Suppressor macrophage (primary cell): Measurements from ENCODE around the gene NLRP9.

Experiments used
- DNase-seq, 4 experiments: peaks; one replicate each; pipeline ENCODE4 v3.0.0-alpha.2; 2020 to 2022

The NLRP9 gene

DNA sequence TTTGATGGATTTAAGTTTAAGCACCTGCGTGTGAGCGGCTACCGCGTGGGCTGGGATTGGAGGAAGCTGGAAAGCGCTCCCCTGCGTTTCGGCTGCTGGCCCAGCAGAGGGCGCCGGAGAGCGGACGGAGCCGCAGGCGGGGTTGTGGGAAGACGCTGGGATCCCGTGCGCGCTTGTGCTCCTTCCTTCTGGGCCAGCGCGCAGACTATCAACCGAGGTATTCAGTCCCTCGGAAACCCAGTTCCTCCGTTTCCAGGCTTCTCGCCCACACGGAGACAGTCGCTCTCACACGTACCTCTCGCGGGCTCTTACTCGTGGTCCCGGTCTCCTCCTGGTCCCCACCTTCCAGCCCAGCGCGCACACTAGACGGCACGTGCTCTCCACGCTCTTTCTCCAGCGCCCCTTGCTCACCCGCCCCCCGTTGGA is 34.4 kb downstream of the NLRP9 start:
- DNase-seq = peak; percentile 45 to 70 (median 63)

DNA sequence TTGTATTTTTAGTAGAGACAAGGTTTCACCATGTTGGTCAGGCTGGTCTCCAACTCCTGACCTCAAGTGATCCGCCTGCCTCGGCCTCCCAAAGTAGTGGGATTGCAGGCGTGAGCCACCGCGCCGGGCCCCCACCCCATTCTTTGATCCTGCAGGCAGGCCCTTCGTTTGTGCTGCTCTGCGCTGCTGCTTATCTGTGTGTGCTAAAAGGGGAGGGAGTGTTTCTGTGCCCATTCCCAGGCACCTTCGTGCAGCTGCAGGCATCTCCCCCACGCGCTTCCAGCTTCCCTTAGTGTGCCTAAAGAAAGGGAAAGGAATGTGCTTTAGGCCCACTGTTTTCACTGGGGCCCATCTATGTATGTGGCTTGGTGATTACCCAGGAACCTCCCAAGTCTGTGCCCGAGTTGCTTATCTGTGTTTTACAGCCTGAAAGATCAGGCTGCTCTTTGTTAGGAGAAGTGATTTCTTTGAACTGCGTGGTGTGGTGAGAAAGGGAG is 36.0 kb downstream of the NLRP9 start:
- DNase-seq = no peak

DNA sequence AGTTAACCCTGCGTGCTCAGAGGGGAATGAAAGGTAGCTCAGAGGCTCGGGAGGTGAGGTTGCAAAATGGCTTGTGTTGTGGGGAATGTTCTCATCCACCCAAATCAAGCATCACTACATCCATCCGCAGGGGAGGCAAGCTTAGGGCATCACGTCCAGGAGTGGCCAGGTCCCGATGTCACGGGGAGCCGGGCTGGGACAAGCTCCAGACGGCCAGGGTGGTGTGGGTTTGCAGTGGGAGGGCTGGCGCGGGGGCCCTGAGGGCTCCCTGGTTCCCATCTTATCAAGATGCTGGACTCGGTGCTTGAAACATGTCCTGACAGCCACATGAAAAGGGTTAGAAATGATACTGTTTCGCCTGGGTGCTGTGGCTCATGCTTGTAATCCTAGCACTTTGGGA is 37.4 kb downstream of the NLRP9 start:
- DNase-seq = no peak

DNA sequence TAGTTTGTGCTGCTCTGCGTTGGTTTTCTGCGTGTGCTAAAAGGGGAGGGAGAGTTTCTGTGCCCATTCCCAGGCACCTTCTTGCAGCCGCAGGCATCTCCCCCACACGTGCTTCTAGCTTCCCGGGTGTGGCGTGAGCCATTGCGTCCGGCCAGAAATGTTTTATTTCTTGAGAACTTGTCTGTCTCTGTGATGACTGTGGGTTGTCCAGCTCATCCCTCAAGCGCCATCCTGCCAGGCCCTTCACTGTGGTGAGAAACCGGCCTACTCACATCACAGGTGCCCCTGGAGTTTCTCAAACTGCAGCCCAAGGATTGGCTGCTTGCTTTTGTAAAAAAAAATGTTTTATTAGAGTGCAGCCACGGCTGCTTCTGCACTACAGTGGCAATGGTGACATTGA is 39.0 kb downstream of the NLRP9 start:
- DNase-seq = no peak

- DNase-seq = no peak
Measured at GRCh38 chr19:55698256-55698655, 39.9 kb downstream of the NLRP9 start.

DNA sequence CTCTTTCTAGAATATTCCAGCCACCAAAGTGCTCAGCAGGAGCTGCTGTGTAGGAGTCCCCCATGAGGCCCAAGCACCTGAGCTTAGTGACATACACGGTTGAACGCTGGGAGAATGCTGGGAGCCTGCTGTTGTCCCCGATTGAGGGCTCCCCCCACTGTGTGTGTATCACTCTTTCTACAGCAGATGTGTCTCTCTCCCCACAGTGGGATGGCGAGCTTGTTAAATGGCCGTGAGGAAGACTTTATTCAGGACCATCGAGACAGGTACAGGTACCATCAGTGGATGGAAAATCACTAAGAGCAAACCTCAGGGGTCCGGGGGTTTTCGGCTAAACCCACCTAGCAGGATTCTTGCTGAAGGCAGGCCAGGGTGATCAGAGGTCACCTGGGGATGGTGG is 40.5 kb downstream of the NLRP9 start:
- no peak for DNase-seq

DNA sequence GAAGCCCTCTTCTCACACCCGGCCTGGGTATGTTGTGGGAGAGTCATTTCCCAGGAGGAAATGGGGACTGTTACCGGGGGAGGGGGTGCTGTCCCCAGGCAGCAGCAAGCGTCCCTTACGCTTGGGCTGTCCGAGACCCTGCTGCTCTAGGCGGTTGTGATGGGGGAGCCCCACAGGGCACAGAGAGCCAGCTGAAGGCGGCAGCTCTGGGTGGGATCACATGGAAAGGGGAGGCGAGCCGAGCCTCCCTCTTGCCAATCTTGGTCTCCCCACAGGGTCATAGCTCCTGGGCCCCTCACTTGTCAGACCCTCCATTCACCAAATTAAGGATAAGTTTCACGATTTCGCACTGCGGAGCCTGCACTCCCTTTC is 41.1 kb downstream of the NLRP9 start:
- no peak for DNase-seq

GRCh38 chr19:55696301-55697068 is 41.7 kb downstream of the NLRP9 start:
- DNase-seq = no peak

- no peak for DNase-seq
Measured at GRCh38 chr19:55695511-55696290, 42.5 kb downstream of the NLRP9 start.

GRCh38 chr19:55694656-55695491 is 43.3 kb downstream of the NLRP9 start:
- DNase-seq = no peak

DNA sequence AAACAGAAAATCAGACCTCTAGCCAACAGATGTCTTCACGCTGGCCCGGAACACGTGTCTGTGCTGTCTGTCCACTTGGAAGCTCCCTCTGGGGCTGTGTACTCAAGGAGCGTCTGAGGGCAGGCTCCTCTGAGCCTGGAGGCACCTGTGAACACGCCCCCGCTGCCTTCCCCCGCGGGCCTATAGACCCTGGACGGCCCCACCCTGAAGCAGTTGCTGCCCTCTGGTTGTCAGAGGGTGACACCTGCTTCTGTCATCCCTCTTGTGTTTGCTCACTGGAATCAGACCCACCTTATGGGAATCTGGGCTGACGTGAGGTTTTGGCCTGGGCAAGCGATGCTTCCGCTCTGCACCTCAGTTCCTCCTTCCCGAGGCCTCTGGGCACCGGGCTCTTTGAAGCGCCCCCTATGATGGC is 44.0 kb downstream of the NLRP9 start:
- no peak for DNase-seq

DNA sequence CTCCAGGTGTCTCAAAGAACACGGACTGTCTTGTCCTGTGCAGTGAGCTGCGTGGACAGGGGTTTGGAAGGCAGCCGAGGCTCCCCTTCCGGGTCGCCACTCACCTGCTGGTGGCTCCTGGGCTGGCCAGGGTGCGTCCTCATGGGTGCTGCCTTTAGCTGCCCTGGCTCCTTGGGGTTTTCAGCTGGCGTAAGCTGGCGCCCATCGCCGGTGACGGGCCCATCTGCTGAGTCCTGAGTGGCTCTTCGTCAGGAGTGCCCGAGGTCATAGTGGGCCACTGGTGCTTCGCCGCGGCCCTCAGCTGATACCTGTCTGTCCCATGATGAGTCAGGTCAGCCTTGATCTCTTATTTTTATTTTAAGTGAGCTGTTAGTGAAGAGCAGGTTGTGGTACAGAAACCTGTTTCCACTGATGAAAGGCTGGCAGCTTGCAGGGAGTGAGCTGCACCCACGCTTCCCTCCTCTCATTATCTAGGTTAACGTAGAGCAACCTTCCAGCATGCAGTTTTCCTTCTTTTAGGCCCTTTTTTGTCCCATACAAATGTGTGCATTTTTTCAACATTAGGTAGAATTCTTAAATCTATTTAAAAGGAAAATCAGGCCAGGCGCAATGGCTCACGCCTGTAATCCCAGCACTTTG is 44.7 kb downstream of the NLRP9 start:
- DNase-seq = no peak

DNA sequence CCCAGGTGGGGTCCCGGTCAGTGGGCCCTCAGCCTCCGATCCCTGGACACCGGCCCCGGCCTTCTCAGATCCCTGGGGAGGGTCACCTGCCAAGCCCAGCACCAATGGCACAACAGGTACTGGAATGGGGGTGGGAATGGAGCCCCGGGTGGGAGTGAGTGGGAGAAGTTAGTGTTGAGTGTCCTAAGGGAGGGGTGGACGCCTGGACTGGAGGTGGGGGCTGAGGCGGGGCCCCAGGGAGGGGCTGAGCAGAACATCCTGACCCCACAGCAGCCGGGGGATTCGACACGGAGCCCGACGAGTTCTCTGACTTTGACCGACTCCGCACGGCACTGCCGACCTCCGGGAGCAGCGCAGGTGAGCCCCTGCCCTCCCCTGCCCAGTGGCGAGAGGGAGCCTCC is 45.5 kb downstream of the NLRP9 start:
- DNase-seq = no peak

GRCh38 chr19:55691561-55692481 is 46.4 kb downstream of the NLRP9 start:
- no peak for DNase-seq

DNA sequence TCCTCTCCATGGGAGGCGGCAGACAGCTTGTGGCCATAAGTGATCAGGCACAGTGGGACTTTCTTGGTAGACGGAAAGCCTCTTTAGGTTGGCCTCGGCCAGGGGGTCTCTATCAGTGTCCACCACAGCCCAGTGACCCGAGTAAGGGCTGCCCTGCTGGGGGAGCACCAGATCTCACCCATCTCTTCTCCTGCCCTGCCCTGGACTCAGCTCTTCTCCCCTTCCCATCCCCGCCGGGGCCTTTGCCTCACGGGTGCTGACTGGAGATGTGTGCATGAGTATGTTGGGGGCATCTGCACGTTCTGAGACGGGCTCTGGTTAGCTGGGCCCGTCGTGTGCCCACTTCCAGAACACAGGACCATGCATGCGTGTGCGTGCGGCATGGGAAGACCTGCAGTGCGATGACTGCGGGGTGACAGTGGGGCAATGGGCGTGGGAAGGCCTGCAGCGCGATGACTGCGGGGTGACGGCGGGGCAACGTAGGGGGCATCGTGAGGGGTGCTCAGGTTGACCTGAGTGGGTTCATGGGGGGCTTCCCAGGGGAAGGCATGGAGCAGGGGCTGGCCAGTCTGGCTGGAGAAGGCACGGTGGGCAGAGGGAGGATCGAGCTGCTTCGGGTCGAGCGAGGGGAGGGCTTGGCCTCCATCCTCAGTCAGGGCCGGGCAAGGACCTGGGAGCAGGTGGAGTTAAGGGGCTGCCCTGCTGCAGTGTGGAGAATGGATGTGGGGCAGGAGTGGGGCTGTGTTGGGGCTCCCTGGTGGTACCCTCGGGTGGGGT is 47.2 kb downstream of the NLRP9 start:
- DNase-seq = no peak

DNA sequence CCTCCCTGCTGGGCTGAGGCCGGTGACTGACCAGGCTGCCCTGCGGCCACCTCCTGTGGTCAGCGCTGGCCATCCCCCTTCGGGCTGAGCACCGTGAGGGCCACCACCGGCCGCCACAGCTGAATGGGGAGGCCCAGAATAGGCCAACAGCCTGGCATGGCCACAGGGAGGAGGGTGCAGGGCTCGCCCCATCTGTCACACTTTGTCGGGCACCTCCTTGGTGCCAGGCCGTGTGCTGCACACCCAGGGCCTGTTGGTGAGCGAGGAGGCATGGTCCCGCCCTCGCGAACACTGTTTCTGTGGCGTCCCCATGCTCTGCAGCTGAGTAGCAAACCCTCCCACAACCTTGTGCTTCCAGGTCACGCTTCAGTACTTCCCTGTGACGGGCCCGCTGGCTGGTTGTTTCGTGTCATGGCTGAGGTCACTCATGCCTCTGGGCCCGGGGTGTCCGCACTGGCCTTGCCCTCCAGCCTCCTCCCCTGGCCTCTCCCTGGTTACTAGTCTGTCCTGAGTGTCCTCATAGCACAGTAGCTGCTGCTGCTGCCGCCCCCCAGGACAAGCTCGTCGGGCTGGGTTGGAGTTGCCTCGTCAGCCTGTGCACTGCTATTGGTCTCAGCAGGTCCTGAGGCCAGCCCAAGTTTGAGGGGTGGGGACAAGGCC is 48.0 kb downstream of the NLRP9 start:
- no peak for DNase-seq

- DNase-seq = no peak
Measured at GRCh38 chr19:55689411-55690108, 48.6 kb downstream of the NLRP9 start.

GRCh38 chr19:55688422-55689218 is 49.6 kb downstream of the NLRP9 start:
- no peak for DNase-seq
